22Rv1 (cell line): ENCODE measurements around the gene ABCG5.

Experiments
- CTCF ChIP-seq: fragments of 450-650 bp; IDR thresholded peaks from 2 replicates; pipeline ENCODE4 v1.5.1; 2017; ENCODE audit warnings: mild to moderate bottlenecking
- ZFX ChIP-seq: fragments of 450-650 bp; IDR thresholded peaks from 2 replicates; pipeline ENCODE4 v1.6.1; 2017; ENCODE audit warnings: antibody characterized with exemption, borderline replicate concordance

GRCh38 chr2:43802135-43802534 lies 36.5 kb downstream of the ABCG5 start:
- TF ChIP-seq CTCF (no peak), ZFX (no peak)
